Measurements from ENCODE around the gene CDH13. TPM values are rescaled to one million over a fixed set of nuclear protein-coding genes. Genes with fewer than 3 reads are reported as not detected.

CDH13 gene
- total RNA-seq, 1 donor from 2014 or later, result 45.1 TPM

GRCh38 chr16:82671741-82672140 lies 45.0 kb downstream of the CDH13 start:
- TF ChIP-seq CTCF (IDR thresholded peaks at IDR 0.05), result peak; percentile 60
- H3K27ac Mint-ChIP-seq (ENCODE audit: unreplicated experiment), result no peak overlapping the region
- DNase-seq (ENCODE audit: low spot score), result no peak
- peaks cover 18% of the 10 kb centered on the region for H3K4me1 Mint-ChIP-seq (ENCODE audit: low read depth)
- H3K36me3 Mint-ChIP-seq (ENCODE audit: low read depth), result no peaks in the 10 kb centered on the region
- no peaks in the 10 kb centered on the region for H3K9me3 Mint-ChIP-seq (ENCODE audit: low read depth)
- H3K4me3 Mint-ChIP-seq (ENCODE audit: unreplicated experiment), result no peak overlapping the region
- no peaks in the 10 kb centered on the region for H3K27me3 Mint-ChIP-seq (ENCODE audit: low read depth)

GRCh38 chr16:82672676-82673075 lies 45.9 kb downstream of the CDH13 start:
- Mint-ChIP-seq H3K27ac (ENCODE audit: unreplicated experiment) (no peak overlapping the region), H3K4me1 (ENCODE audit: low read depth) (peaks cover 18% of the 10 kb centered on the region), H3K36me3 (ENCODE audit: low read depth) (peaks cover under 1% of the 10 kb centered on the region), H3K4me3 (ENCODE audit: unreplicated experiment) (no peak overlapping the region), H3K27me3 (ENCODE audit: low read depth) (no peaks in the 10 kb centered on the region), H3K9me3 (ENCODE audit: low read depth) (no peaks in the 10 kb centered on the region)
- no peak for DNase-seq (ENCODE audit: low spot score)
- no peak for TF ChIP-seq CTCF (IDR thresholded peaks at IDR 0.05)

GRCh38 chr16:82675300-82675699 lies 48.5 kb downstream of the CDH13 start:
- Mint-ChIP-seq H3K4me3 (ENCODE audit: unreplicated experiment) (no peak overlapping the region), H3K9me3 (ENCODE audit: low read depth) (peaks cover 4% of the 10 kb centered on the region), H3K27me3 (ENCODE audit: low read depth) (no peaks in the 10 kb centered on the region), H3K4me1 (ENCODE audit: low read depth) (peaks cover 18% of the 10 kb centered on the region), H3K27ac (ENCODE audit: unreplicated experiment) (peak overlapping the region; percentile 64), H3K36me3 (ENCODE audit: low read depth) (peaks cover 1% of the 10 kb centered on the region)
- DNase-seq (ENCODE audit: low spot score), result no peak
- TF ChIP-seq CTCF (IDR thresholded peaks at IDR 0.05), result no peak

- no peak for TF ChIP-seq CTCF (IDR thresholded peaks at IDR 0.05)
- DNase-seq (ENCODE audit: low spot score), result no peak
- H3K4me3 Mint-ChIP-seq (ENCODE audit: unreplicated experiment), result no peak overlapping the region
- H3K9me3 Mint-ChIP-seq (ENCODE audit: low read depth), result peaks cover 4% of the 10 kb centered on the region
- no peaks in the 10 kb centered on the region for H3K4me1 Mint-ChIP-seq (ENCODE audit: low read depth)
- no peak overlapping the region for H3K27ac Mint-ChIP-seq (ENCODE audit: unreplicated experiment)
- no peaks in the 10 kb centered on the region for H3K27me3 Mint-ChIP-seq (ENCODE audit: low read depth)
- H3K36me3 Mint-ChIP-seq (ENCODE audit: low read depth), result peaks cover 1% of the 10 kb centered on the region
Measured at GRCh38 chr16:82681592-82681991, 54.8 kb downstream of the CDH13 start.

- H3K27me3 Mint-ChIP-seq (ENCODE audit: low read depth), result no peaks in the 10 kb centered on the region
- no peak overlapping the region for H3K4me3 Mint-ChIP-seq (ENCODE audit: unreplicated experiment)
Measured at GRCh38 chr16:82682767-82683166, 56.0 kb downstream of the CDH13 start.

More at GRCh38 chr16:82682767-82683166, 56.0 kb downstream of the CDH13 start:
- no peaks in the 10 kb centered on the region for H3K36me3 Mint-ChIP-seq (ENCODE audit: low read depth)
- no peak overlapping the region for H3K27ac Mint-ChIP-seq (ENCODE audit: unreplicated experiment)
- peaks cover 4% of the 10 kb centered on the region for H3K9me3 Mint-ChIP-seq (ENCODE audit: low read depth)
- no peaks in the 10 kb centered on the region for H3K4me1 Mint-ChIP-seq (ENCODE audit: low read depth)
- no peak for TF ChIP-seq CTCF (IDR thresholded peaks at IDR 0.05)
- no peak for DNase-seq (ENCODE audit: low spot score)
